B cell (primary cell): ENCODE results near the gene PSMD6.

Experiments used
- EZH2 ChIP-seq: IDR thresholded peaks from 2 replicates; pipeline ENCODE4 v1.6.1; 2012; ENCODE audit warnings: borderline replicate concordance, low read depth, mild to moderate bottlenecking, moderate library complexity, low read length; ENCODE audit not compliant: insufficient read depth, poor library complexity, severe bottlenecking
- TF ChIP-seq, protein P1 (sequence below): fragments of 200-600 bp; IDR thresholded peaks from one replicate; pipeline ENCODE4 v1.8.0; 2022; ENCODE audit warnings: antibody characterized with exemption, mild to moderate bottlenecking

- TF ChIP-seq, protein P1, sequence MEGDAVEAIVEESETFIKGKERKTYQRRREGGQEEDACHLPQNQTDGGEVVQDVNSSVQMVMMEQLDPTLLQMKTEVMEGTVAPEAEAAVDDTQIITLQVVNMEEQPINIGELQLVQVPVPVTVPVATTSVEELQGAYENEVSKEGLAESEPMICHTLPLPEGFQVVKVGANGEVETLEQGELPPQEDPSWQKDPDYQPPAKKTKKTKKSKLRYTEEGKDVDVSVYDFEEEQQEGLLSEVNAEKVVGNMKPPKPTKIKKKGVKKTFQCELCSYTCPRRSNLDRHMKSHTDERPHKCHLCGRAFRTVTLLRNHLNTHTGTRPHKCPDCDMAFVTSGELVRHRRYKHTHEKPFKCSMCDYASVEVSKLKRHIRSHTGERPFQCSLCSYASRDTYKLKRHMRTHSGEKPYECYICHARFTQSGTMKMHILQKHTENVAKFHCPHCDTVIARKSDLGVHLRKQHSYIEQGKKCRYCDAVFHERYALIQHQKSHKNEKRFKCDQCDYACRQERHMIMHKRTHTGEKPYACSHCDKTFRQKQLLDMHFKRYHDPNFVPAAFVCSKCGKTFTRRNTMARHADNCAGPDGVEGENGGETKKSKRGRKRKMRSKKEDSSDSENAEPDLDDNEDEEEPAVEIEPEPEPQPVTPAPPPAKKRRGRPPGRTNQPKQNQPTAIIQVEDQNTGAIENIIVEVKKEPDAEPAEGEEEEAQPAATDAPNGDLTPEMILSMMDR: no peak
- no peak for TF ChIP-seq EZH2
Observed at GRCh38 chr3:64053117-64053516, 29.8 kb upstream of the PSMD6 start.
